H1 (cell line): ENCODE measurements around the gene TTC5. TPM values are rescaled to one million over a fixed set of nuclear protein-coding genes. Genes with fewer than 3 reads are reported as not detected.

Experiments used
- BCL11A ChIP-seq, 2 experiments: IDR thresholded peaks; one replicate each; pipeline ENCODE4 v1.6.1; 2011; ENCODE audit warnings: low read depth in 2 of 2, low read length in 2 of 2, mild to moderate bottlenecking in 2 of 2
- GABPA ChIP-seq: IDR thresholded peaks from 2 replicates; pipeline ENCODE4 v1.6.1; 2011; ENCODE audit warnings: mild to moderate bottlenecking, low read length, moderate library complexity, borderline replicate concordance; ENCODE audit not compliant: insufficient read depth
- HDAC2 ChIP-seq, 2 experiments: fragments of 300-600 bp in 1 of 2; sonication (generic) in 1 of 2; IDR thresholded peaks; 2 replicates each; pipeline ENCODE4 v1.6.1; 2011 to 2012; ENCODE audit warnings: low read depth in 2 of 2, low read length in 2 of 2, mild to moderate bottlenecking in 2 of 2, moderate library complexity in 2 of 2, borderline replicate concordance in 1 of 2, inconsistent platforms in 1 of 2
- NANOG ChIP-seq: IDR thresholded peaks from 2 replicates; pipeline ENCODE4 v1.6.1; 2011; ENCODE audit warnings: low read length, low read depth, mild to moderate bottlenecking, inconsistent platforms; ENCODE audit not compliant: insufficient read depth, poor library complexity, severe bottlenecking
- RFX5 ChIP-seq: IDR thresholded peaks from 2 replicates; pipeline ENCODE4 v1.6.1; 2011; ENCODE audit warnings: low read depth, low read length, improper control_type of control experiment, borderline replicate concordance
- SP2 ChIP-seq: IDR thresholded peaks from 2 replicates; pipeline ENCODE4 v1.6.1; 2012; ENCODE audit warnings: mild to moderate bottlenecking, low read length, inconsistent platforms
- TAF1 ChIP-seq: IDR thresholded peaks from 2 replicates; pipeline ENCODE4 v1.6.1; 2011; ENCODE audit warnings: mild to moderate bottlenecking, low read depth, low read length
- polyA plus RNA-seq, 7 experiments: library from polyadenylated mRNA; depleted of rRNA in 3 of 7; stranded (reverse) in 5 of 7; unstranded in 2 of 7; fragments of >200 nt in 5 of 7; fragments of 200-250 nt in 2 of 7; gene quantifications; 1 replicate in 5 of 7; 2 replicates in 1 of 7; 4 replicates in 1 of 7; pipeline versions ENCODE4 v1.2.1 to v1.2.3, GENCODE V29; 2011 to 2013; ENCODE audit warnings: missing spikeins in 2 of 7, mixed read lengths in 2 of 7
- total RNA-seq: library from RNA; stranded (reverse); fragmentation: NEBNext Ultra II Directional; extraction: Animal tissue kit (Norgen Biotek cat#: 25700); gene quantifications from 2 replicates; pipeline ENCODE4 v1.2.1, GENCODE V29; 2021
- TF ChIP-seq, protein P1 (sequence below): IDR thresholded peaks from 2 replicates; pipeline ENCODE4 v1.6.1; 2011; ENCODE audit warnings: low read length, improper control_type of control experiment

TTC5 gene
- total and polyA plus RNA-seq, 2 of the 8 experiments (the other 6 are each of a cell fraction or from before 2014, with no cell fraction given) = 9.1 to 18.0 TPM

DNA sequence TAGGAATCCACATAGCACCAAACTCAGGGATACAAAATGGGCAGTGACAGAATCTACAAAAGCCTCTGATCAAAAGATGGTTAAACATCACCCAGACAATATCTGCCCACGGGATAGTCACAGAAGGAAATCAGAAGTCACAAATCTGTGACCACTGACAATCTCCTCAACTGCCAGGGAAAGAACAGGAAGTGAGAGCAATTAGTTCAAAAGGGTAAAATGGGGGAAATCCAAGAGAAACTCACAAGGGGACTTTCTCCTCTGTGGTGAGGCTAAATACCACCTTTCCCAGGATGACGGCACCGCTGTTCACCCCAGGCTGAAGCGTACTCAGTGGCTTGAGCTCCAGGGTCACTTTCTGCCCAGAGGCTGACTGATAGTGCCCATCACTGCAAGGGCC, 10.7 kb downstream of the TTC5 start (continued):
- no peak for TF ChIP-seq RFX5
- TF ChIP-seq, protein P1, sequence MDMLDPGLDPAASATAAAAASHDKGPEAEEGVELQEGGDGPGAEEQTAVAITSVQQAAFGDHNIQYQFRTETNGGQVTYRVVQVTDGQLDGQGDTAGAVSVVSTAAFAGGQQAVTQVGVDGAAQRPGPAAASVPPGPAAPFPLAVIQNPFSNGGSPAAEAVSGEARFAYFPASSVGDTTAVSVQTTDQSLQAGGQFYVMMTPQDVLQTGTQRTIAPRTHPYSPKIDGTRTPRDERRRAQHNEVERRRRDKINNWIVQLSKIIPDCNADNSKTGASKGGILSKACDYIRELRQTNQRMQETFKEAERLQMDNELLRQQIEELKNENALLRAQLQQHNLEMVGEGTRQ = no peak
- no peak for TF ChIP-seq GABPA
- no peak for TF ChIP-seq HDAC2 (IDR thresholded peaks at IDR 0.05; ENCODE audit: borderline replicate concordance in 1 of 2, low read depth in 2 of 2, low read length in 2 of 2)
- TF ChIP-seq NANOG = no peak
- TF ChIP-seq TAF1 = no peak
- TF ChIP-seq BCL11A (IDR thresholded peaks at IDR 0.05; ENCODE audit: low read depth in 2 of 2, low read length in 2 of 2) = no peak
- no peak for TF ChIP-seq SP2
